Trophoblast cell (in vitro differentiated cells and primary cell): Measurements from ENCODE around the gene SLC28A3.

Experiments
- DNase-seq, 2 donors: peaks; one replicate each; pipeline ENCODE4 v3.0.0-alpha.2; 2016
- H2AFZ ChIP-seq: 2 replicates; pipeline ENCODE4 v1.6.1; 2013; ENCODE audit warnings: low read length, moderate library complexity, mild to moderate bottlenecking; ENCODE audit not compliant: insufficient read depth, poor library complexity
- H2AK5ac ChIP-seq: 2 replicates; pipeline ENCODE4 v1.6.1; 2013; ENCODE audit warnings: mild to moderate bottlenecking, low read length
- H2BK120ac ChIP-seq: 2 replicates; pipeline ENCODE4 v1.6.1; 2013; ENCODE audit warnings: low read length, mild to moderate bottlenecking, moderate library complexity; ENCODE audit not compliant: insufficient read depth, poor library complexity
- H2BK12ac ChIP-seq: 2 replicates; pipeline ENCODE4 v1.6.1; 2013; ENCODE audit warnings: mild to moderate bottlenecking, low read length, moderate library complexity
- H2BK5ac ChIP-seq: 2 replicates; pipeline ENCODE4 v1.6.1; 2013; ENCODE audit warnings: low read length, low read depth, moderate library complexity, mild to moderate bottlenecking; ENCODE audit not compliant: poor library complexity
- H3K14ac ChIP-seq: 2 replicates; pipeline ENCODE4 v1.6.1; 2013; ENCODE audit warnings: mild to moderate bottlenecking, low read length
- H3K18ac ChIP-seq: 2 replicates; pipeline ENCODE4 v1.6.1; 2013; ENCODE audit warnings: mild to moderate bottlenecking, low read length
- H3K23ac ChIP-seq: 2 replicates; pipeline ENCODE4 v1.6.1; 2013; ENCODE audit warnings: low read length
- H3K27ac ChIP-seq: 2 replicates; pipeline ENCODE4 v1.5.1; 2013; ENCODE audit warnings: low read depth, mild to moderate bottlenecking, inconsistent platforms, low read length, moderate library complexity
- H3K27me3 ChIP-seq: 2 replicates; pipeline ENCODE4 v1.6.1; 2013; ENCODE audit warnings: inconsistent platforms, mild to moderate bottlenecking, low read length, moderate library complexity; ENCODE audit not compliant: insufficient read depth
- H3K36me3 ChIP-seq, 2 experiments: 1 replicate in 1 of 2; 2 replicates in 1 of 2; pipeline ENCODE4 v1.6.1; 2013; ENCODE audit warnings: low read length in 2 of 2, mild to moderate bottlenecking in 2 of 2, moderate library complexity in 1 of 2; ENCODE audit not compliant: insufficient read depth in 2 of 2, control insufficient read depth in 1 of 2
- H3K4ac ChIP-seq: 2 replicates; pipeline ENCODE4 v1.6.1; 2013; ENCODE audit warnings: low read depth, mild to moderate bottlenecking, low read length, moderate library complexity
- H3K4me1 ChIP-seq, 2 experiments: 1 replicate in 1 of 2; 2 replicates in 1 of 2; pipeline ENCODE4 v1.6.1; 2013; ENCODE audit warnings: low read length in 2 of 2, mild to moderate bottlenecking in 2 of 2, moderate library complexity in 1 of 2; ENCODE audit not compliant: insufficient read depth in 2 of 2, control insufficient read depth in 1 of 2
- H3K4me2 ChIP-seq: 2 replicates; pipeline ENCODE4 v1.6.1; 2013; ENCODE audit warnings: inconsistent platforms, mild to moderate bottlenecking, low read length, moderate library complexity
- H3K4me3 ChIP-seq: 2 replicates; pipeline ENCODE4 v1.5.1; 2013; ENCODE audit warnings: mild to moderate bottlenecking, low read depth, low read length, inconsistent platforms
- H3K79me1 ChIP-seq: one replicate; pipeline ENCODE4 v1.6.1; 2013; ENCODE audit warnings: low read length
- H3K79me2 ChIP-seq: 2 replicates; pipeline ENCODE4 v1.6.1; 2013; ENCODE audit warnings: low read length, mild to moderate bottlenecking; ENCODE audit not compliant: control insufficient read depth, insufficient read depth, poor library complexity
- H3K9ac ChIP-seq: 2 replicates; pipeline ENCODE4 v1.6.1; 2013; ENCODE audit warnings: mild to moderate bottlenecking, low read length
- H3K9me3 ChIP-seq: 2 replicates; pipeline ENCODE4 v1.6.1; 2013; ENCODE audit warnings: low read depth, mild to moderate bottlenecking, control low read depth, inconsistent platforms, low read length; ENCODE audit not compliant: insufficient read depth
- H4K12ac ChIP-seq: 2 replicates; pipeline ENCODE4 v1.6.1; 2013; ENCODE audit warnings: low read depth, mild to moderate bottlenecking, low read length, moderate library complexity
- H4K8ac ChIP-seq: 2 replicates; pipeline ENCODE4 v1.6.1; 2013; ENCODE audit warnings: low read depth, mild to moderate bottlenecking, low read length, moderate library complexity
- H4K91ac ChIP-seq: one replicate; pipeline ENCODE4 v1.6.1; 2013; ENCODE audit warnings: low read depth, mild to moderate bottlenecking, low read length, moderate library complexity
- WGBS: extraction: QIAGEN DNeasy Blood & Tissue Kit; methylation state at CpG from one replicate; pipeline ENCODE4 v1.1.7; 2013; ENCODE audit warnings: missing lambda C conversion rate; ENCODE audit not compliant: insufficient read length, insufficient coverage; ENCODE audit errors: extremely low coverage; 5-methylcytosine and 5-hydroxymethylcytosine counted together

The SLC28A3 gene

GRCh38 chr9:84318981-84319380 is 21.6 kb downstream of the SLC28A3 start:
- H2BK12ac ChIP-seq = no peak overlapping the region
- H3K4me1 ChIP-seq = peaks cover 0 to 3% of the 10 kb centered on the region in 2 experiments
- H3K9me3 ChIP-seq = no peaks in the 10 kb centered on the region
- H3K23ac ChIP-seq = no peak overlapping the region
- H3K79me1 ChIP-seq = no peaks in the 10 kb centered on the region
- H2BK120ac ChIP-seq = no peak overlapping the region
- no peak overlapping the region for H4K91ac ChIP-seq
- no peak overlapping the region for H2AK5ac ChIP-seq
- H4K8ac ChIP-seq = no peak overlapping the region
- H2BK5ac ChIP-seq = no peak overlapping the region
- H3K79me2 ChIP-seq = no peaks in the 10 kb centered on the region
- no peak overlapping the region for H4K12ac ChIP-seq
- no peak overlapping the region for H3K4me2 ChIP-seq
- H3K18ac ChIP-seq = no peak overlapping the region
- H3K27ac ChIP-seq = no peak overlapping the region
- no peak overlapping the region for H3K9ac ChIP-seq
- no peak for DNase-seq
- H3K14ac ChIP-seq = no peak overlapping the region
- H3K4me3 ChIP-seq = no peak overlapping the region
- H3K4ac ChIP-seq = no peak overlapping the region
- H3K36me3 ChIP-seq = no peaks in the 10 kb centered on the region
- H3K27me3 ChIP-seq = no peaks in the 10 kb centered on the region
- WGBS = no CpG with 5 or more reads among the region's 2 CpGs
- no peak overlapping the region for H2AFZ ChIP-seq

- Histone ChIP-seq H3K4me1 (peaks cover 0 to 3% of the 10 kb centered on the region in 2 experiments), H3K27me3 (no peaks in the 10 kb centered on the region), H2BK120ac (no peak overlapping the region), H3K36me3 (no peaks in the 10 kb centered on the region), H3K27ac (no peak overlapping the region), H3K9ac (no peak overlapping the region), H2AK5ac (no peak overlapping the region), H3K79me1 (no peaks in the 10 kb centered on the region), H3K79me2 (no peaks in the 10 kb centered on the region), H3K4me2 (no peak overlapping the region), H4K91ac (no peak overlapping the region), H3K9me3 (no peaks in the 10 kb centered on the region), H3K18ac (no peak overlapping the region), H4K12ac (no peak overlapping the region), H3K23ac (no peak overlapping the region), H4K8ac (no peak overlapping the region), H2BK5ac (no peak overlapping the region), H2AFZ (no peak overlapping the region), H3K4me3 (no peak overlapping the region), H3K4ac (no peak overlapping the region), H2BK12ac (no peak overlapping the region), H3K14ac (no peak overlapping the region)
- no CpG with 5 or more reads among the region's 2 CpGs for WGBS
- no peak for DNase-seq
These were observed 23.0 kb downstream of the SLC28A3 start for GRCh38 chr9:84317563-84317962.

GRCh38 chr9:84315278-84315877 is 25.2 kb downstream of the SLC28A3 start:
- WGBS = no CpG with 5 or more reads among the region's 8 CpGs
- H3K4me3 ChIP-seq = no peak overlapping the region

GRCh38 chr9:84314306-84314705 is 26.3 kb downstream of the SLC28A3 start:
- H3K36me3 ChIP-seq = no peaks in the 10 kb centered on the region
- no CpG with 5 or more reads among the region's 2 CpGs for WGBS

More at GRCh38 chr9:84315278-84315877, 25.2 kb downstream of the SLC28A3 start:
- Histone ChIP-seq H3K18ac (no peak overlapping the region), H3K79me1 (no peaks in the 10 kb centered on the region), H2AFZ (no peak overlapping the region), H3K14ac (no peak overlapping the region), H2AK5ac (no peak overlapping the region), H3K9me3 (no peaks in the 10 kb centered on the region), H2BK120ac (no peak overlapping the region), H3K4me2 (peak overlapping the region; percentile 27), H3K79me2 (no peaks in the 10 kb centered on the region), H3K27me3 (no peaks in the 10 kb centered on the region), H4K8ac (no peak overlapping the region), H3K36me3 (no peaks in the 10 kb centered on the region), H3K27ac (no peak overlapping the region), H3K4ac (no peak overlapping the region), H3K23ac (no peak overlapping the region), H3K4me1 (peaks cover 0 to 3% of the 10 kb centered on the region in 2 experiments), H2BK5ac (no peak overlapping the region), H2BK12ac (no peak overlapping the region), H4K12ac (no peak overlapping the region), H3K9ac (no peak overlapping the region), H4K91ac (no peak overlapping the region)
- peak; percentile 45 to 82 for DNase-seq

More at GRCh38 chr9:84314306-84314705, 26.3 kb downstream of the SLC28A3 start:
- Histone ChIP-seq H2BK120ac (no peak overlapping the region), H3K4me2 (no peak overlapping the region), H2BK5ac (no peak overlapping the region), H3K79me1 (no peaks in the 10 kb centered on the region), H2AFZ (no peak overlapping the region), H3K23ac (no peak overlapping the region), H4K91ac (no peak overlapping the region), H2AK5ac (no peak overlapping the region), H4K8ac (no peak overlapping the region), H3K27me3 (no peaks in the 10 kb centered on the region), H3K79me2 (no peaks in the 10 kb centered on the region), H3K4ac (no peak overlapping the region), H2BK12ac (no peak overlapping the region), H3K9ac (no peak overlapping the region), H3K4me3 (no peak overlapping the region), H3K4me1 (peaks cover 0 to 3% of the 10 kb centered on the region in 2 experiments), H3K18ac (no peak overlapping the region), H4K12ac (no peak overlapping the region), H3K14ac (no peak overlapping the region), H3K27ac (no peak overlapping the region), H3K9me3 (no peaks in the 10 kb centered on the region)
- DNase-seq = no peak
